Right cardiac atrium (tissue), 5 donors: ENCODE measurements around the gene THRB. TPM values are rescaled to one million over a fixed set of nuclear protein-coding genes. Genes with fewer than 3 reads are reported as not detected.

Experiments
- ATAC-seq, 2 donors: fragments of 200-7000 bp; cut with Tn5 transposase; one replicate each; pipeline versions ENCODE4 v1.8.0 to v1.9.1; 2020; ENCODE audit warnings: moderate library complexity in 2 of 2, mild to moderate bottlenecking in 1 of 2
- DNase-seq, 3 donors: peaks; one replicate each; pipeline ENCODE4 v3.0.0-alpha.2; 2020
- H3K27ac ChIP-seq: one replicate; pipeline ENCODE4 v1.5.1; 2013; ENCODE audit warnings: mild to moderate bottlenecking, low read length, control low read depth, moderate library complexity
- H3K27me3 ChIP-seq: one replicate; pipeline ENCODE4 v1.6.1; 2013; ENCODE audit not compliant: control insufficient read depth, insufficient read depth
- H3K4me1 ChIP-seq: one replicate; pipeline ENCODE4 v1.6.1; 2013; ENCODE audit warnings: low read length; ENCODE audit not compliant: control insufficient read depth, insufficient read depth
- H3K4me3 ChIP-seq: one replicate; pipeline ENCODE4 v1.5.1; 2013; ENCODE audit warnings: low read length, control low read depth
- H3K9me3 ChIP-seq: one replicate; pipeline ENCODE4 v1.6.1; 2013; ENCODE audit warnings: low read length; ENCODE audit not compliant: control insufficient read depth
- WGBS: extraction: QIAGEN DNeasy Blood & Tissue Kit; methylation state at CpG from one replicate; pipeline ENCODE4 v1.1.7; 2013; 5-methylcytosine and 5-hydroxymethylcytosine counted together
- intact Hi-C, 4 donors: fragments of 100-400 bp; cut with DNase I; formaldehyde crosslinking; loops; one replicate each; pipeline versions ENCODE4 v1.11.0 to v1.14.0; 2022 to 2023
- polyA plus RNA-seq: library from polyadenylated mRNA; stranded (reverse); fragments of 200-250 nt; gene quantifications from one replicate; pipeline ENCODE4 v1.2.3, GENCODE V29; 2013
- total RNA-seq, 4 donors: library from RNA; stranded (reverse); fragmentation: NEBNext Ultra II Directional; extraction: Animal tissue kit (Norgen Biotek cat#: 25700); gene quantifications; one replicate each; pipeline ENCODE4 v1.2.1, GENCODE V29; 2021
- donor health status: healthy with polysubstance abuse.
- donor health status: DM: no; HTN: yes; CAD: no.
- donor health status: DM: no; HTN: no; CAD: no.
- donor health status: DM: no; HTN: yes; CAD: no; lungs with severe emphysema.
- donor health status: DM: yes; HTN: yes; CAD: no.

The THRB gene
- total and polyA plus RNA-seq, 5 donors, result 5.3 to 25.0 (median 18.5) TPM

DNA sequence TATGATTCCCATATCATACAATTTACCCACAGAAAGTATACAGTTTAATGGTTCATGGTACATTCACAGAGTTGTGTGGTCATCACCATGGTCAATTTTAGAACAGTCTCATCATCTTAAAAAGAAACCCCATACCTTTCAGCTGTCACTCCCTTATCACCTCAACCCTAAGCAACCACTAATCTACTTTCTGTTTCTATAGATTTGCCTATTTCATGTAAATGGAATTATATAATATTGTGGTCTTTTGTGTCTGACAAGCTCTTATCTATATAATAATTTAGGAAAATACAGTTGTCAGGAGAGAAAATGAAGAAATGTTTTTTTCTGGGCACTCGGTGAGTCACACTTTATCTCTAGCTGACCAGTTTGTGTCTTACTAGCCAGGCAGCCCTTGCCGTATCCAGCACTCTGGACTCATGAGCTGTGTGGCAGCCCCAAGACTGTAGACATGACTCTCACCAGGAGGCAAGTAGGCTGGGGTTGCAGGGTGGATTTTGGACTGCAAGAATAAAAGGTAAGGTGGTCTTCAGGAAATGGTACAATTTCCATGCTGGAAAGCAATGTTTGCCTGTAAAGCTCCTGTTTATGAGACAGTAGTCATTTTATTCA, 234.6 kb downstream of the THRB start:
- intact Hi-C loops, result loop anchor here (5.0 to 10.0 kb wide), 2 partner anchors 235 to 237 kb away; partner anchors contain the start of gene THRB (in 2 of the 4)
- no peak overlapping the region for H3K27ac ChIP-seq
- DNase-seq (peak; percentile 41 to 51 (median 41)), ATAC-seq (peak; percentile 74 to 77)
- peaks cover 9% of the 10 kb centered on the region for H3K4me1 ChIP-seq
- 44% methylated on average over 2 of the region's 2 CpGs for WGBS
- no peak overlapping the region for H3K4me3 ChIP-seq
- no peaks in the 10 kb centered on the region for H3K9me3 ChIP-seq
- H3K27me3 ChIP-seq, result no peaks in the 10 kb centered on the region

- 72% methylated on average over 12 of the region's 12 CpGs for WGBS
- Histone ChIP-seq H3K9me3 (no peaks in the 10 kb centered on the region), H3K4me1 (peaks cover 9% of the 10 kb centered on the region), H3K4me3 (no peak overlapping the region), H3K27me3 (no peaks in the 10 kb centered on the region), H3K27ac (no peak overlapping the region)
- DNase-seq, result no peak
- peak; percentile 30 to 55 for ATAC-seq
- intact Hi-C loops, result no loop called here
Measured at GRCh38 chr3:24258727-24259600, 235.7 kb downstream of the THRB start.

GRCh38 chr3:24258260-24258659, 236.4 kb downstream of the THRB start:
- intact Hi-C loops, result no loop called here
- Histone ChIP-seq H3K4me3 (no peak overlapping the region), H3K27ac (no peak overlapping the region), H3K4me1 (peaks cover 9% of the 10 kb centered on the region), H3K27me3 (no peaks in the 10 kb centered on the region), H3K9me3 (no peaks in the 10 kb centered on the region)
- ATAC-seq (no peak), DNase-seq (no peak)
- WGBS, result 87% methylated on average over 5 of the region's 5 CpGs

DNA sequence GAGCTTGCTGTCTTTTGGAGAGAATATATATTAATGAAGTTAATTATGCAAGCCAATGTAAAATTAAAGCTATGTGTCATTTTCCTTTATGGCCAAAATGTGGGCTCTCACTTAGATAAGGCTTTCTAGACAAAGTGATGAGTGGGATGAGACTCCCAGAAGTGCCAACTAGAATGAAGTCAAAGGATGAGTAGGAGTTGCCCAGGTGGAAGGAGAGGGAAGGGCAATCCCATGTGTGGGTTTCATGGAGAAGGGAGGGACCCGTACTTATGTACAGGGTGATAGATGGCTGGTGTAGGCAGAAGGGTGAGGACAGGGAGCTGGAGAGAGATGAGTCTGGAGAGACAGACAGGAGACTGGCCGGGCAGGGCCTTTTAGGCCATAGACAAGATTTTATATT, 239.2 kb downstream of the THRB start:
- ATAC-seq (no peak), DNase-seq (no peak)
- WGBS, result 93% methylated on average over 2 of the region's 2 CpGs
- H3K27ac ChIP-seq, result no peak overlapping the region
- intact Hi-C loops, result no loop called here
- H3K27me3 ChIP-seq, result no peaks in the 10 kb centered on the region
- no peaks in the 10 kb centered on the region for H3K9me3 ChIP-seq
- H3K4me1 ChIP-seq, result peaks cover 7% of the 10 kb centered on the region
- H3K4me3 ChIP-seq, result no peak overlapping the region

DNA sequence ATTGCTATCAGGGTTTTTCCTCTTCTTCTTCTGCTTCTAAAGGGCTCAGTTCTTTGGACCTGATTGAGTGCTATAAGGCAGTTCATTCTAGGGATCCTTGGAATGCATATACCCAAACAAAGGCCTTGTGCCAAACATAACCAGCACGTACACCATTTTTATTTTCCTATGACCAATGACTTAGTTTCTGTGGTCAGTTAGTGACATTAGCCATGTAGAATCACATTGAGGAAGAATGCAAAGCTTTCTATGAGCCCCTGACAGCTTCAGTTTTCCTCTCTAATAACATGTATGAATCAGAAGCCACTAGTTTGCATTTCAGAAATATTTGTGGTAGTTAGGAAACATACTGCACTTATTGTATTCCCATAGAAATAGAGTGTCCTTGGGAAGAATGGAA, 240.0 kb downstream of the THRB start:
- H3K27ac ChIP-seq, result no peak overlapping the region
- WGBS, result 72% methylated on average over 1 of the region's 1 CpG
- intact Hi-C loops, result no loop called here
- H3K4me1 ChIP-seq, result peaks cover 7% of the 10 kb centered on the region
- DNase-seq, result no peak
- no peak for ATAC-seq
- no peaks in the 10 kb centered on the region for H3K9me3 ChIP-seq
- H3K27me3 ChIP-seq, result no peaks in the 10 kb centered on the region
- H3K4me3 ChIP-seq, result no peak overlapping the region

DNA sequence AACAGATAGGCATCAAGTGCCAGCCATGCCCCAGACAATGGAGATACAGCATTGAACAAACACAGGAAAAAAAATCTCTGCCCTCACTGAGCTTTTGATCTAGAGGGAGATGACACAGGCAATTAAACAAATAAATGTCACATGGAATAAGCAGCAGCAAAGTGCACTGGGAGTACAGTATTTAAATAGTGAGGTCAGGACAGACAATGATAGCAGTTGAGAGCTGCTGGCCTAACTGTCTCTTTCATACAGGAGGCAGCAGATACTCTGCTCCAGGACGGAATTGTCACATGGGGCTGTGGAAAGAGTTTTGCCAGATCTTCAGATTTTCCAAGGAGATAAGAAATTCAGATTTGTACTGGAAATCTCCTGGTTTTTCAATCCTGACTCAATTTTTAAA, 241.3 kb downstream of the THRB start:
- whole genome bisulfite sequencing, result 51% methylated on average over 1 of the region's 1 CpG
- DNase-seq (no peak), ATAC-seq (no peak)
- Histone ChIP-seq H3K4me1 (peaks cover 4% of the 10 kb centered on the region), H3K9me3 (no peaks in the 10 kb centered on the region), H3K27me3 (no peaks in the 10 kb centered on the region), H3K27ac (no peak overlapping the region), H3K4me3 (no peak overlapping the region)
- intact Hi-C loops, result no loop called here

GRCh38 chr3:24249523-24249922, 245.1 kb downstream of the THRB start:
- H3K9me3 ChIP-seq, result no peaks in the 10 kb centered on the region
- DNase-seq (no peak), ATAC-seq (no peak)
- H3K27ac ChIP-seq, result no peak overlapping the region
- no peaks in the 10 kb centered on the region for H3K27me3 ChIP-seq
- H3K4me3 ChIP-seq, result no peak overlapping the region
- H3K4me1 ChIP-seq, result no peaks in the 10 kb centered on the region
- WGBS, result 100% methylated on average over 1 of the region's 1 CpG
- intact Hi-C loops, result loop anchor here in 1 of 4 donors (10.0 kb wide), 1 partner anchor 65 kb away; no protein-coding TSS in a partner anchor

DNA sequence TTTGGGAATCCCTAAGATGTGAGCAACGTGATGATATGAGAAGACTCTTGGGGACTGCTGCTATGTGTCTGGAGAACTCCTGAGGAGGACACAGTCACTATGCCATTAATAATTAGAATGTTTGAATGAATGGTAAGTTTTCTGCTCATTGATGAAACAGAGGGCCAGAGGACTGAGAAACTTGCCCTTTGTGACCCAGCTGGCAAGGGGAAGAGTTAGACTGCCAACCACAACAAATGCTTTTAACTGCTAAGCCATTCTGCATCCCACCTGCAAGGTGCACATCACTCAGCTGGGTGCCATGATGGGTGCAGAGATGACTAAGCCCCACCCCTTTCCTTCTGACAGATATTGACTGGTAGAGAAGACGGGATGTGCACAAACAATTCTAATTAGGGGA, 249.6 kb downstream of the THRB start:
- 71% methylated on average over 2 of the region's 2 CpGs for WGBS
- ATAC-seq (no peak), DNase-seq (no peak)
- Histone ChIP-seq H3K4me1 (peaks cover 3% of the 10 kb centered on the region), H3K9me3 (no peaks in the 10 kb centered on the region), H3K27me3 (no peaks in the 10 kb centered on the region), H3K27ac (no peak overlapping the region), H3K4me3 (no peak overlapping the region)
- intact Hi-C loops, result loop anchor here in 1 of 4 donors (10.0 kb wide), 1 partner anchor 60 kb away; no protein-coding TSS in a partner anchor

DNA sequence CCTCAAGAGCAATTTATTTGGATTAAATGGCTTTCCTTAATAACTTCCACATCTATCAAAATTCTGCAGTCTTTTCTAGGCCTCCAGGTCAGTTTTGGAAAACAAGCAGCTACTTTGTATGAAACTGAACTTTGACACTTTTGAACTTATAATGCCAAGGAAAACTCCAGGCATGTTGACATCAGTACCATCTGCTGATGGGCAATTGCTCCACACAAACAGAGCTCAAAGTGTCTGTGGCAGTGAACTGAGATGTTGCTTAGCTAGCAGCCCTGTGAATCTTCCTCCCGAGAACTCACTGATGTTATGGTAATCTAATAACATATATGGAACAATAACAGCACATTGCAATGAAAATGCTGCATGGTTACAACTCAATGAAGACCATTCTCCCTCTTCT, 250.2 kb downstream of the THRB start:
- DNase-seq (no peak), ATAC-seq (no peak)
- WGBS, result 93% methylated on average over 1 of the region's 1 CpG
- H3K27me3 ChIP-seq, result no peaks in the 10 kb centered on the region
- peaks cover 3% of the 10 kb centered on the region for H3K4me1 ChIP-seq
- H3K27ac ChIP-seq, result no peak overlapping the region
- intact Hi-C loops, result loop anchor here in 1 of 4 donors (10.0 kb wide), 1 partner anchor 60 kb away; no protein-coding TSS in a partner anchor
- no peak overlapping the region for H3K4me3 ChIP-seq
- H3K9me3 ChIP-seq, result no peaks in the 10 kb centered on the region

GRCh38 chr3:24242012-24242698, 252.5 kb downstream of the THRB start:
- no peaks in the 10 kb centered on the region for H3K9me3 ChIP-seq
- peaks cover 3% of the 10 kb centered on the region for H3K4me1 ChIP-seq
- intact Hi-C loops, result loop anchor here in 1 of 4 donors (10.0 kb wide), 1 partner anchor 57 kb away; no protein-coding TSS in a partner anchor
- no peaks in the 10 kb centered on the region for H3K27me3 ChIP-seq
- H3K4me3 ChIP-seq, result no peak overlapping the region
- ATAC-seq, result peak; percentile 61 to 69
- DNase-seq, result peak in 2 of 3 donors; percentile 30 to 44
- H3K27ac ChIP-seq, result no peak overlapping the region
- 29% methylated on average over 6 of the region's 6 CpGs for WGBS
